Stimulated activated CD4-positive, alpha-beta T cell treated with anti-CD3 and anti-CD28 coated beads, Interleukin-4, amount 100 ng/mL, for 4 hours (primary cell): ENCODE measurements around the gene NUDT14.

ENCODE experiments used
- DNase-seq, 2 experiments: peaks; one replicate each; pipeline ENCODE4 v3.0.0-alpha.2; 2020

The NUDT14 gene

DNA sequence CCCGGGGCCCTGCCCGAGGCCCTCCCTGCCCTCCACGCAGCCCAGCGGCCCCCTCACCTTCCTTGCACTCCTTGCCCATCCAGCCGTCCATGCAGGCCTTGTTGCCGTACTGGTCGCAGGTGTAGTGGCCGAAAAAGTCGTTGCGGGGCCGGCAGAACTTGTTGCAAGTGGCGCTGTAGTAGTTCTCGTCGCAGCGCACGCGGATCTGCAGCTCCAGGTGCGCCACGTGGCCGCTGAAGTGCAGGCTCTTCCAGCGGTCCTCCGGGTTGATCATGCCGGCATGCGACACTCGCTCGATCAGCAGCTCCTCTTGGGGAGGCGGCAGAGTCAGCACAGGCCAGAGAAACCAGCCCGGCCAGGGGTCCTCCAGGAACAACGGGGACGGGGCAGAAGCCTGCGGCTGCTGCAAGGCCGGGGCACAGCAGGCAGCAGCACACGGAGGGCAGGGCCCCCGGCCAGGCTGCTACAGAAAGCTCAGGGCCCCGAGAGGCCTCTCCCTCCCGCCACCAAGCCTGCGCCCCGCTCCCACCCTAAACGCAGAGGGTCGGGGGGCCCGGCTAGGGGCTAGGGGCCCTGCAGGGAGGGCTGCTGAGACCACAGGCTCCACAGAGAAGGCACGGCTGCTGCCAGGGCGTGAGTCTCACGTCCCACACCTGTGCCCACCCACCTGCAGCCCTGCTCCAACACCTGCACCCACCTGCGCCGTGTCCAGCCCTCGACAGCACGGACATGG, 25.3 kb downstream of the NUDT14 start:
- no peak for DNase-seq

DNA sequence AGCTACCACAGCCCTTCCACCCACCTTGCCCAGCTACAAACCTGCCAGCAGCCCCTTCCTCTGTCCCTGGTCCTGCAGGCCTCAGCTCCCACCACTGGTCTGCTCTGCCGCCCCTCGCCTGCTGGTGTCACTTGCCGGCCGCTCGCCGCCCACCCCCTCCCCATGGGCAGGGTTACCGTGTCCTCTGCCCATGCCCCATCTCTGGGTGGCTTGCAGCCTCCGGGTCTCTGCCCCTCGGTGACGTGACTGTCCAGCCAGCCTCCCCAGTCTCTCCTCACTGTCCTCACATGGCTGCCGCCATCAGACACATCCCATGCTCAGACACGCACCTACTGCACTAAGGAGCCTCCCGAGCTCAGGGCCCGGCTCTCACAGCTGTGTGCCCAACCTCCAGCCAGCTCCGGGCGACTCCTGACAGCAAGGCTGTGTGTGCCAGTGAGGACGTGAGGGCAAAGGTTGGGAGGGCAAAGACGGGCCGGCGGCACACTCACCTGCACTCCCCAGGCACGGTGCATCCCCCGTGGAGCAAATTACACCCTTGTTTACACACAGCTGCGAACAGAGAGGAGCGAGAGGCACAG, 26.0 kb downstream of the NUDT14 start:
- DNase-seq = no peak

DNA sequence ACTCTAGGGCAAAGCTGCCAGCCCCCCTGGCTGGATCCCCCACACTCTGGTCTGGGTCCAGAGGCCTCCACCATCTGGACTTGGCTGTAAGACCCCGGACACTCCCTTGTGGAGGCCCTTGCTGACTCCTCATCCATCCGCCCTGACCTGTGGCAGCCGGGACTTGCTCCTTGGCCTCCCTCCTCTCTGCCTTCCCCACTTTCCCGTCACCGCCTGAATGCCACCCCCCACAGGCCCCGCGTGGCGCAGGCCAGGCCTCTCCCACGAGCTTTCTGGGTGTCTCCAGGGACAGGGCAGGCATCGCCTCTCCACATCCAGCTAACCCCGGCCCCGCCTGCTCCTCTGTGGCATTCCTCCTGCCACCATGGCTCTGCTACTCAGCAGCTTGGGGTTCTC, 26.6 kb downstream of the NUDT14 start:
- DNase-seq = no peak

GRCh38 chr14:105153739-105154475, 27.2 kb downstream of the NUDT14 start:
- DNase-seq = no peak

GRCh38 chr14:105153331-105153731, 27.8 kb downstream of the NUDT14 start:
- DNase-seq = no peak

GRCh38 chr14:105152794-105153241, 28.3 kb downstream of the NUDT14 start:
- no peak for DNase-seq

DNA sequence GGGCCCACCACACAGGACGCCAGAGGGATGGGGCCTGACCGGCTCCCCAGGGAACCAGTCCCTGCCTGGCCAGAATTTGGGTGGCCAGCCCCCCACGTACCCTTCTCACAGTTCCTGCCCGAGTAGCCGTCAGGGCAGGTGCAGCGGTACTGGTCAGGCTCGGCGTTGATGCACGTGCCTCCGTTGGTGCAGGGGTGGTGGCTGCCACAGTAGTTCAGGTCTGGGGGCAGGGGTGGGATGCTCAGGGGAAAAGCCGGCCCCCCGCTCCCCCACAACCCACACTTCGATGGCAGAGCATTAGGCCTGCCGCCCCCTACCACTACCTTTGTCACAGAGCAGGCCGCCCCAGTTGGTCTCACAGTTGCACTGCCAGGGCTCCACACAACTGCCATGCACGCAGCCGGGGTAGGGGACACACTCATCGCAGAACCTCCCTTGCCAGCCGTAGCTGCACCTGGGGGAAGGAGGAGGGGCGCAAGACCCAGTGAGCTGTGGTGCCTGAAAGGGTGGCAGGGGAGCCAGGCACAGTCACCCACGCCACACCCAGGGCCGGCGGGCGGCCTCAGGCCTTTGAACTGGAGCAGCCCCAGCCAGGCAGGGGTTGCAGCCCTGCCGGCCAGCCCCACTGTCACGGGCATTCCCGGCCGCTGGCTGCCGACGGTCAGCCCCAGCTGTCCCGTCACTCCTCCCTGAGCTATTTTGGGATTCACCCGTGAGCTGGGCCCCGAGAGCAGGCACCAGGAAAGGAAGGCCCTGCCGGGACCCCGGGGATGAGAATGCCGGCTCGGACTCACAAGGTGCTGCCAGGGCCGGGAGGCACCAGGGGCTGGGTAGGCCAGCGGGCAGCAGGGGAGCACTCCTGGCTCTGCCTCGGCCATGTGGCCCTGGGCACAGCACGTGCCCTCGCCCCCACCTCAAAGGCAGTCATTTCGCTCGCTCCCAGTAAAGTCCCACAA, 29.0 kb downstream of the NUDT14 start:
- DNase-seq = no peak

- DNase-seq = no peak
Measured at GRCh38 chr14:105151084-105151837, 29.9 kb downstream of the NUDT14 start.

DNA sequence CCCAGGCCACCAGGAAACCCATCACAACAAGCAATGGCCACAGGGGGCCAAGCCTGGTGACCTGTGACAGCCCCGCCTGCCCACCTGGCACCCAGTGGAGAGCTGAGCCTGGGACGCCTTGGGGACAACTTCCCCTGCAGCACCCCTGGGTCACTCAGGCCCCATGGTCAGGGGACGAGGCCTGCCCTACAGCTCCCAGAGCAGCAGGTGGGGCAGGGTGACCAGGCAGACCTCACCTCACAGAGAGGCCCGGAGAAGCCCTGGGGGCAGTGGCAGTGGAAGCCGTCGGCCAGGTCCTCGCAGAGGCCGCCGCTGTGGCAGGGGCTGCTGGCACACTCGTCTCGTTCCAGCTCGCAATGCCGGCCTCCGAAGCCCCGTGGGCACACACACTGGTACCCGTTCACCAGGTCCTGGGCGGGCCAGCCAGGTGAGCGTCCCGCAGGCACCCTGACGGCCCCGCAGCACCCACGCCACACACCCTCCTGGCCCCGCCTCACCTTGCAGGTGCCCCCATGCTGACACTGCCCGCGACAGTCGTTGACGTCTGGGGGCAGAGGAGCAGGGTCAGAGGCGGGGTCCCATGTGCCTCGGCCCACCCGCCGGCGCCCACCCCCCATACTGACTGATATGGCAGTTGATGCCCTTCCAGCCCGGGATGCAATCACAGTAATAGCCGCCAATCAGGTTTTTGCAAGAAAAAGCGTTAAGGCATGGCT, 30.6 kb downstream of the NUDT14 start:
- DNase-seq = no peak

DNA sequence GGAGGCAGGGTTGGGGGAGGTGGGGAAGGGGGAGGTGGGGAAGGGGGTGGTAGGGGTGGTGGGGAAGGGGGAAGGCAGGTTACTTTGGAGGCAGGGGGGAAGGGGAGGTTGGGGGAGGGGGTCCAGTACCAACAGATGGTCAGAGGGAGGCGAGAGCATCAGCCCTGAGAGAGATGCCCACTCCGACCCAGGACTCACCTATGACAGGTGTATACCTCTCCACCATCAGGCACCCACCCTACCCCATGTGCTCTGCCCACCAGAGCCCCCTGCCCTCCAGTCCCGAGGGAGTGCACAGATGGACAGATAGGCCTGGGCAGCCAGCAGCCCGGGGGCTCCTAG, 31.1 kb downstream of the NUDT14 start:
- no peak for DNase-seq

- no peak for DNase-seq
Measured at GRCh38 chr14:105149146-105149781, 31.8 kb downstream of the NUDT14 start.

- no peak for DNase-seq
Measured at GRCh38 chr14:105148604-105149145, 32.4 kb downstream of the NUDT14 start.

DNA sequence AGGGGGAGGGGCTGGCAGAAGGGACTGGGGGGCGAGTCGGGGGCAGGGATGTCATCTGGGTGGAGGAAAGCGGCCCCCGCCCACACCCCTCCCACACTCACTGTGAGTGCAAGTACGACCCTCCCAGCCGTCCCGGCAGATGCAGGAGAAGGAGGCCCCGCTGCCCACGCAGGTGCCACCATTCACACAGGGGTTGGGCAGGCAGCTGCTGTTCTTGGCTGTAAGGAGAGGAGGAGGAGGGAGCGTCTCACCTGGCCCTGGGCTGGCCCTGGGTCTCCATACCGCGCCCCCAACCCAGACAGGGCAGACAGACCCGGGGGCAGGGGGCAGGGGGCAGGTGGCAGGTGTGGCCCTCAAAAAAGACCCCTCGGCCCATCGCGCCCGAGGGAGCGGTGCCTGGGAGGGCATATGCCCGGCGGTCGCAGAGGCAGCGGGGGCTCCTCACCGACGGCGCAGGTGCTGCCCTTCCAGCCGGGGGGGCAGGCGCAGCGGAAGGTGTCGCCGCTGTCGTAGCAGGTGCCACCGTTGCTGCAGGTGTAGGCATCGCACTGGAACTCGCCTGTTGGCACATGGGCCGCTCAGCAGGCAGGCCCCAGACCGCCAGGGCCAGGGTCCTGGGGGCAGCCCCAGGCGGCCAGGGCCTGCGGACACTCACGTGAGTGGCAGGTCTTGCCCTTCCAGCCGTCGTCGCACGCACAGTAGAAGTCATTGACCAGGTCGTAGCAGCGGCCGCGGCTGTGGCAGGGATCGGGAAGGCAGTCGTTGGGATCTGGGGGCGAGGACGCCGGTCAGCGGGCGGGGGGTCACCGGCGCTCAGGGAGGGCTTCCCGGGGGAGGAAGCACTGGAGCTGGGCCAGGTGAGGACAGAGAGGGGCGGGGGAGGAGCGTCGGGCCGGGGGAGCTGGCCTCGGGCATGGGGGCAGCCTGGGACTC, 33.2 kb downstream of the NUDT14 start:
- no peak for DNase-seq

DNA sequence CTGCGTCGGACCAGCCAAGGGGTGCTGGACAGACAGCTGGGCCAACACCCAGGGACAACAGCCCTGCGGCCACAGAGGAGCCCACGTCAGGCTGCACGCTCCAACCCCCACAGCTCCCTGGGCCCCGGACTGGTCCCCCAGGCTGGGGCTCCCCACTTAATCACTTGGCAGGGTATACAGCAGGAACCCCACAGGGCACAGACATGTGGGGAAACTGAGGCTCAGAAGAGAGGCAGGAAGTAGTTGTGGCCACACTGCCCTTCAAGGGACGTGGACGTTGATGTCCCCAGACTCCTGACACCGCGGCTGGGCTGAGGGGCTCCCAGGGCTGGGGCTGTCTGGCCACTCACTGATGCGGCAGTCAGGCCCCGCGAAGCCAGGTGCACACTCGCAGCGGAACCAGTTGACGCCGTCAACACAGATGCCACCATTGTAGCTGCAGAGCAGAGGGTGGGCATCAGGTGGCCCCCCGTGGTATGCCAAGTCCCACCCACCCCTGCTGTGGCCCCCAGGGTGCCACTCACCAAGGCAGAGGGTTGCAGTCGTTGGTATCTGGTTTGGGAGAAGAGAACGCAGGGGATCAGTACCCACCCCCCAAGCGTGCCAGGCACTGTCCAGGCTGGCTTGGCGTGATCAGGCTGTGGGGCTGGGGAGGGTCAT, 34.0 kb downstream of the NUDT14 start:
- DNase-seq = no peak

- DNase-seq = no peak
Measured at GRCh38 chr14:105146181-105146975, 34.7 kb downstream of the NUDT14 start.

GRCh38 chr14:105145381-105146180, 35.5 kb downstream of the NUDT14 start:
- no peak for DNase-seq
